B cell (primary cell): ENCODE data around the gene PPP6R2. TPM values are rescaled to one million over a fixed set of nuclear protein-coding genes. Genes with fewer than 3 reads are reported as not detected.

Source experiments
- ATAC-seq: fragments of 200-7000 bp; cut with Tn5 transposase; one replicate; pipeline ENCODE4 v1.10.0; 2021; ENCODE audit warnings: low read depth, mild to moderate bottlenecking, moderate number of reproducible peaks, moderate library complexity
- CTCF ChIA-PET: fragments of 350-600 bp; sonication (Branson Sonifier 250); formaldehyde crosslinking; loops from one replicate; lab custom pipeline; 2021; ENCODE audit warnings: antibody characterized with exemption, inconsistent platforms; lab: Charles Lee
- POLR2A ChIA-PET: fragments of 350-600 bp; sonication (Branson Sonifier 250); formaldehyde crosslinking; loops from one replicate; lab custom pipeline; 2021; ENCODE audit warnings: antibody characterized with exemption; lab: Charles Lee
- DNase-seq: peaks from one replicate; pipeline ENCODE4 v3.0.0; 2013
- H2AFZ ChIP-seq: 2 replicates; pipeline ENCODE4 v1.6.1; 2012; ENCODE audit warnings: mild to moderate bottlenecking, low read depth, low read length; ENCODE audit not compliant: insufficient read depth, poor library complexity, severe bottlenecking
- H3K27ac ChIP-seq, 2 donors: 1 replicate in 1 of 2; 2 replicates in 1 of 2; pipeline ENCODE4 v1.5.1; 2012 to 2013; ENCODE audit warnings: low read length in 2 of 2, mild to moderate bottlenecking in 2 of 2, moderate library complexity in 1 of 2
- H3K27me3 ChIP-seq, 4 experiments: fragments of 200-600 bp in 1 of 4; sonication (generic) in 1 of 4; replicated peaks in 1 of 4; 1 replicate in 2 of 4; 2 replicates in 2 of 4; pipeline versions ENCODE4 v1.6.1 to v1.7.0; 2013 to 2016; ENCODE audit warnings: low read length in 3 of 4, mild to moderate bottlenecking in 2 of 4, mixed read lengths in 1 of 4, moderate library complexity in 1 of 4; ENCODE audit not compliant: insufficient read depth in 4 of 4, control insufficient read depth in 3 of 4; ENCODE audit errors: control extremely low read depth in 1 of 4
- H3K36me3 ChIP-seq, 2 experiments: replicated peaks in 1 of 2; 1 replicate in 1 of 2; 2 replicates in 1 of 2; pipeline versions ENCODE4 v1.6.1 to v1.7.1; 2013; ENCODE audit warnings: low read length in 1 of 2; ENCODE audit not compliant: insufficient read depth in 2 of 2, control insufficient read depth in 1 of 2; ENCODE audit errors: control extremely low read depth in 1 of 2, extremely low read depth in 1 of 2
- H3K4me1 ChIP-seq, 2 donors: fragments of 200-600 bp in 1 of 2; sonication (generic) in 1 of 2; 1 replicate in 1 of 2; 2 replicates in 1 of 2; pipeline versions ENCODE4 v1.5.1 to v1.6.1; 2013 to 2017; ENCODE audit warnings: low read length in 2 of 2; ENCODE audit not compliant: control insufficient read depth in 2 of 2, insufficient read depth in 2 of 2
- H3K4me2 ChIP-seq: replicated peaks from 2 replicates; pipeline ENCODE3; 2012; ENCODE audit warnings: mild to moderate bottlenecking, low read depth, low read length; ENCODE audit not compliant: poor library complexity, severe bottlenecking
- H3K4me3 ChIP-seq, 5 experiments: fragments of 200-600 bp in 1 of 5; sonication (generic) in 1 of 5; 1 replicate in 3 of 5; 2 replicates in 2 of 5; pipeline versions ENCODE4 v1.5.1 to v1.7.0; 2011 to 2016; ENCODE audit warnings: low read length in 4 of 5, mild to moderate bottlenecking in 4 of 5, low read depth in 2 of 5, control low read depth in 1 of 5, moderate library complexity in 1 of 5; ENCODE audit not compliant: insufficient read depth in 1 of 5; ENCODE audit errors: control extremely low read depth in 1 of 5, extremely low read depth in 1 of 5
- H3K79me2 ChIP-seq: fragments of 200-600 bp; sonication (generic); one replicate; pipeline ENCODE4 v1.6.0; 2016; ENCODE audit warnings: low read length; ENCODE audit not compliant: control insufficient read depth, insufficient read depth
- H3K9ac ChIP-seq: fragments of 200-600 bp; sonication (generic); 2 replicates; pipeline ENCODE4 v1.6.1; 2017; ENCODE audit warnings: mild to moderate bottlenecking, low read length, moderate library complexity
- H3K9me3 ChIP-seq, 3 donors: one replicate each; pipeline versions ENCODE4 v1.6.1 to v1.7.1; 2013; ENCODE audit warnings: low read length in 2 of 3; ENCODE audit not compliant: control insufficient read depth in 2 of 3, insufficient read depth in 1 of 3; ENCODE audit errors: control extremely low read depth in 1 of 3
- H4K20me1 ChIP-seq: 2 replicates; pipeline ENCODE4 v1.6.0; 2012; ENCODE audit warnings: mild to moderate bottlenecking, low read length; ENCODE audit not compliant: insufficient read depth, control insufficient read depth, poor library complexity, severe bottlenecking
- H3K27ac Mint-ChIP-seq: one replicate; pipeline ENCODE4 v1.8.0; 2021; ENCODE audit warnings: mixed read lengths
- H3K27me3 Mint-ChIP-seq: one replicate; pipeline ENCODE4 v1.8.0; 2021; ENCODE audit warnings: mixed read lengths
- H3K4me1 Mint-ChIP-seq: one replicate; pipeline ENCODE4 v1.8.0; 2021; ENCODE audit warnings: mixed read lengths
- H3K4me3 Mint-ChIP-seq: one replicate; pipeline ENCODE4 v1.8.0; 2021; ENCODE audit warnings: mixed read lengths
- H3K9me3 Mint-ChIP-seq: one replicate; pipeline ENCODE4 v1.8.0; 2022; ENCODE audit warnings: mixed read lengths; ENCODE audit not compliant: insufficient read depth
- CTCF ChIP-seq: fragments of 200-600 bp; IDR thresholded peaks from one replicate; pipeline ENCODE4 v1.8.0; 2022; ENCODE audit warnings: antibody characterized with exemption, mild to moderate bottlenecking
- EZH2 ChIP-seq: IDR thresholded peaks from 2 replicates; pipeline ENCODE4 v1.6.1; 2012; ENCODE audit warnings: borderline replicate concordance, low read depth, mild to moderate bottlenecking, moderate library complexity, low read length; ENCODE audit not compliant: insufficient read depth, poor library complexity, severe bottlenecking
- WGBS: methylation state at CpG from one replicate; pipeline ENCODE4 v1.1.5; 2013; ENCODE audit warnings: missing lambda C conversion rate; ENCODE audit not compliant: insufficient coverage; 5-methylcytosine and 5-hydroxymethylcytosine counted together
- intact Hi-C: fragments of 100-400 bp; cut with micrococcal nuclease; formaldehyde crosslinking; loops from one replicate; pipeline ENCODE4 v1.10.0; 2022
- polyA plus RNA-seq: library from polyadenylated mRNA; depleted of rRNA; stranded (reverse); fragments of >200 nt; gene quantifications from 2 replicates; pipeline ENCODE4 v1.2.3, GENCODE V29; 2012
- total RNA-seq, 2 donors: library from RNA; stranded (reverse); fragments of 120-200 nt in 1 of 2; gene quantifications; 1 replicate in 1 of 2; 2 replicates in 1 of 2; pipeline versions ENCODE4 v1.2.3 to v1.2.4, GENCODE V29; 2013 to 2022

The PPP6R2 gene
- total and polyA plus RNA-seq, 2 donors (not counting 1 experiment from before 2014, with no cell fraction given) = 91.4 to 98.7 TPM

DNA sequence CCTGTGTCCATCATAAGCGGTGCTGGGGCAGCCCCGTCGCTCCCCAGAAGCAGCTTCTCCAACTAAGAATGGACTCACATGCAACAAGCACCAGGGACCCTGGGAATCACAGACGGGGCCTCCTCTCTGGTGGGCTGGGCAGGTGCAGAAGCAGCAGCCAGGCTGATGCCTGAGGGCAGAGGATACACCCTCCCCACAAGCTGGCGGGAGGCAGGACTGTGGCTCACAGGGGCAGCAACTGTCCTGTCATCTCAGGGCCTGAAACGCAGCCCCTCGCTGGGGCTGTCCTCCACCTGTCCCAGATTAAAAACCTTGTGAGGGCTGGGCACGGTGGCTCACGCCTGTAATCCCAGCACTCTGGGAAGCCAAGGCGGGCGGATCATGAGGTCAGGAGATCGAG, 134.8 kb downstream of the PPP6R2 start:
- H4K20me1 ChIP-seq = peaks cover 18% of the 10 kb centered on the region
- H3K36me3 ChIP-seq = no peaks in the 10 kb centered on the region
- no peak overlapping the region for H3K27ac ChIP-seq
- no peak for ATAC-seq
- Mint-ChIP-seq H3K4me1 (peaks cover 26% of the 10 kb centered on the region), H3K9me3 (no peaks in the 10 kb centered on the region), H3K4me3 (peak overlapping the region; percentile 10), H3K27ac (no peak overlapping the region), H3K27me3 (peaks cover 4% of the 10 kb centered on the region)
- H3K4me2 ChIP-seq = no peak overlapping the region
- 93% methylated on average over 11 of the region's 12 CpGs for WGBS
- ChIA-PET POLR2A (interaction anchor here (0.6 to 1.1 kb wide), 2 partner anchors 8 to 26 kb away, joined by 3 to 4 read pairs; no protein-coding TSS in a partner anchor), CTCF (interaction anchor here (3.5 kb wide), 1 partner anchor 20 kb away, joined by 12 read pairs; no protein-coding TSS in a partner anchor)
- peaks cover 0 to 16% (median 7%) of the 10 kb centered on the region in 4 experiments for H3K27me3 ChIP-seq
- intact Hi-C loops = loop anchor here (10.0 kb wide), 1 partner anchor 543 kb away; no protein-coding TSS in a partner anchor
- H3K9ac ChIP-seq = no peak overlapping the region
- H3K4me1 ChIP-seq = peaks cover 26 to 37% of the 10 kb centered on the region in 2 donors
- DNase-seq = no peak
- TF ChIP-seq EZH2 (no peak), CTCF (no peak)
- peaks cover 0 to 3% (median 0%) of the 10 kb centered on the region in 3 donors for H3K9me3 ChIP-seq
- no peak overlapping the region for H3K4me3 ChIP-seq
- H3K79me2 ChIP-seq = peaks cover 26% of the 10 kb centered on the region
- no peak overlapping the region for H2AFZ ChIP-seq

GRCh38 chr22:50479721-50480120, 136.6 kb downstream of the PPP6R2 start:
- Histone ChIP-seq H3K9me3 (peaks cover 0 to 3% (median 0%) of the 10 kb centered on the region in 3 donors), H3K4me3 (no peak overlapping the region), H3K27ac (no peak overlapping the region), H3K27me3 (peaks cover 0 to 26% (median 7%) of the 10 kb centered on the region in 4 experiments), H3K36me3 (no peaks in the 10 kb centered on the region), H4K20me1 (peaks cover 5% of the 10 kb centered on the region), H3K4me1 (peaks cover 21 to 39% of the 10 kb centered on the region in 2 donors), H3K79me2 (peaks cover 12% of the 10 kb centered on the region), H2AFZ (no peak overlapping the region), H3K4me2 (no peak overlapping the region), H3K9ac (no peak overlapping the region)
- WGBS = 53% methylated on average over 4 of the region's 11 CpGs
- intact Hi-C loops = loop anchor here (10.0 kb wide), 1 partner anchor 545 kb away; no protein-coding TSS in a partner anchor
- Mint-ChIP-seq H3K4me1 (peaks cover 19% of the 10 kb centered on the region), H3K27ac (no peak overlapping the region), H3K27me3 (peaks cover 4% of the 10 kb centered on the region), H3K9me3 (no peaks in the 10 kb centered on the region), H3K4me3 (peak overlapping the region; percentile 81)
- ChIA-PET POLR2A (interaction anchor here (1.1 to 1.8 kb wide), 2 partner anchors 9 to 30 kb away, joined by 3 to 8 read pairs; no protein-coding TSS in a partner anchor), CTCF (interaction anchor here (0.9 to 1.5 kb wide), 4 partner anchors 9 to 141 kb away, joined by 4 to 7 read pairs (median 5); no protein-coding TSS in a partner anchor)
- no peak for TF ChIP-seq EZH2
- TF ChIP-seq CTCF = no peak
- ATAC-seq (no peak), DNase-seq (no peak)
